ENCODE data around the gene LMO7.
"Not testable (repeated sequence)": the region's sequence is repeated elsewhere in the genome, so short reads cannot be mapped to it uniquely, and the experiment has no call there.

LMO7 gene

DNA sequence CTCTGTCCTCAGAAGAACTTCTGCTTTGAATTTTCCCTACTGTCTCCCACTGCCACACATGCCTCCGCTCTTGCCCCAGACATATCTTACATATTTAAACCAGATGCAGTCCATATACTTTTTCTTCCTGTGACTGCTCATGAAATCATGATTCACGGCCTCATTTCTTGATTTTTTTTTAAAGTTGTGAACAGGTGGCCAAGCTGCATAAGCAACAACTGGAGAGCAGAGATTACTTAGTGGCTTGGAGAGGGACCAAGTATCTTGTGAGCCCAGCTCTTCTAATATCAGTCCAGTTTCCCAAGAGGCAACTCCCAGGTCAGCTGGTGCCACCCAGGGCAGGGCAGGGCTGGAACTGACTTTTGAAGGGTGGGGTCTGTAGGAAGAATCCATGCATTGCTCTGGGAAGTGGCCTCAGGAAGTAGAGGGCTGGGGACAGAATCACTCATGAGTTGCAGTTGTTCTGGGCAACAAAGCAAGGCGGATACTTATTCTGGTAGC is 152.4 kb downstream of the LMO7 start:
- Histone ChIP-seq H3K4me1 (ENCODE audit: control insufficient read depth, insufficient read depth, low read length) (peaks cover 13% of the 10 kb centered on the region; the same call in 1 of the 2 replicates), H3K4me3 (ENCODE audit: low read depth, low read length) (no peak overlapping the region), H3K9ac (ENCODE audit: low read depth, low read length) (no peak overlapping the region), H3K27me3 (ENCODE audit: control insufficient read depth, insufficient read depth, low read length) (no peaks in the 10 kb centered on the region), H3K9me3 (ENCODE audit: control insufficient read depth, insufficient read depth, low read length) (no peaks in the 10 kb centered on the region), H3K27ac (ENCODE audit: low read depth, low read length) (no peak overlapping the region), H3K36me3 (ENCODE audit: control insufficient read depth, insufficient read depth, low read length) (no peaks in the 10 kb centered on the region)

DNA sequence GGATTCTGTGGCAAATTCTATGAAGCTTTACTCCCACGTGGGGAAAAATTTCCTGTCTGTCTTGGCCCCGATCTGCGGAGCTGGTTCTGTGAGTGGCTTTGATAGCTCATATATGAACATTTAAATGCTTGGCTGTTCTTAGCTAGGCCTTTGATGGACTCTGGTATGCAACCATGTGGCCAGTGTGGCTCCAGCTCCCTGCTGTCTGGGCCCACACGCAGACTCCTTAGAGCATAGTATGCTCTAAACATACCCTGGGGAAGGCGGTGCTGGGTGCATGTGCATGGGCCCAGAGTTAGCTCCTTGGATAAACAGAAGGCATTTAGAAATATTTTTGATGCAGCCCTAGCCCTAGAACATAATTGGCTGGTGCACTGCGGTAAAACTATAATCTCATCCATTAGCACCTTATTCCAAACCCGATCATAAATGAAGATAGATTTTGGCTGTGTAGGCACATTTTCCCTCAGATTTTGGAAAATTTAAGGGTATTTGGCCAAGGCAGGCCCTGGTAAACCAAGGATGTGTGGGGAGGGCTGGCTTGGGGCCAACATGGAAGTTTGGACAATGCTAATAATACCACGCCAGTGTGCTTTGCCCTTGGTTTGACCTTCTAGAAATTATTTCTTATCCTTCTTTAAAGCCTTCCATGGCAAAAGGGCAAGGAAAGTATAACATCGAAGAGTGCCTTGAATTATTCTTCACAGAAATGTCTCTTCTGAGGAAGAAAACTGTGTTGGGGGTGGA is 153.5 kb downstream of the LMO7 start:
- Histone ChIP-seq H3K27ac (ENCODE audit: low read depth, low read length) (no peak overlapping the region), H3K4me1 (ENCODE audit: control insufficient read depth, insufficient read depth, low read length) (peaks cover 13% of the 10 kb centered on the region; the same call in 1 of the 2 replicates), H3K9ac (ENCODE audit: low read depth, low read length) (no peak overlapping the region), H3K27me3 (ENCODE audit: control insufficient read depth, insufficient read depth, low read length) (no peaks in the 10 kb centered on the region), H3K36me3 (ENCODE audit: control insufficient read depth, insufficient read depth, low read length) (no peaks in the 10 kb centered on the region), H3K4me3 (ENCODE audit: low read depth, low read length) (no peak overlapping the region), H3K9me3 (ENCODE audit: control insufficient read depth, insufficient read depth, low read length) (no peaks in the 10 kb centered on the region)

DNA sequence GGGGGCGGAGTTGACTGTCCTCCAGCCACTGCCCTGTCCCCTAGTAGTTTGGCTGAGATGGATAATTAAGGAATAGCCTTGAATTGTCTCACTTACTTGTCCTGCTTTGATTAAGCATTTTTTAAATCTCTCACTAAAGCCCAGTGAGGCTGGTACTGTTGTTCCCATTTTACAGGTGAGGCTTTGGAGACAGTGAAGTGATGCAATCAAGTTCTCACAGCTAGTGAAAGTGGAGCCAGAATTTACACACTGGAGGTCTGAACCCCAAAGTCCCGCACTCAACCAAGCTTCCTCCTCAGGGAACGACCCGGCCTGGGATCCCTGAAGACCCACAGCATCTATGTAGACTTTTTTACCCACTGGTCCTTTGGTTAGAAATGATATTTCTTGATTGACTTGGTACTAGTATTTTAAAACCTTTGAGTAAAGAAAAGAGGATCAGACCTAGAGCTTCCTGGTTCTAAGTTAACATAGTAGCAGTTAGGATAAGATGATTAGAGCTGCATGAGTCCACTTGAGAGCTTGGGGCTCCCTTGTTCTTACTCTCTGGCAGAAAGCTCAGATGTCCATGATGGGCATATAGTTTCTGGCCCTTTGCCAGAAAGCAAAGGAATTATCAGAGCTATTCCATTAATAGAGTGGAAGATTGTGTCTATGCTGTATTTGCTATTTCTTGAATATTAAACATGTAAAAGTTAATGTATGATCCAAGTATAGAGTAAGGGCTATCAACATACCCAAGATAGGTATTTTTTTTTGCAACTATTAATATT is 154.3 kb downstream of the LMO7 start:
- H3K27me3 ChIP-seq (ENCODE audit: control insufficient read depth, insufficient read depth, low read length): no peaks in the 10 kb centered on the region
- H3K9me3 ChIP-seq (ENCODE audit: control insufficient read depth, insufficient read depth, low read length): no peaks in the 10 kb centered on the region
- H3K9ac ChIP-seq (ENCODE audit: low read depth, low read length): no peak overlapping the region
- H3K27ac ChIP-seq (ENCODE audit: low read depth, low read length): no peak overlapping the region
- H3K4me3 ChIP-seq (ENCODE audit: low read depth, low read length): no peak overlapping the region
- no peaks in the 10 kb centered on the region for H3K36me3 ChIP-seq (ENCODE audit: control insufficient read depth, insufficient read depth, low read length)
- H3K4me1 ChIP-seq (ENCODE audit: control insufficient read depth, insufficient read depth, low read length): peaks cover 13% of the 10 kb centered on the region; the same call in 1 of the 2 replicates

DNA sequence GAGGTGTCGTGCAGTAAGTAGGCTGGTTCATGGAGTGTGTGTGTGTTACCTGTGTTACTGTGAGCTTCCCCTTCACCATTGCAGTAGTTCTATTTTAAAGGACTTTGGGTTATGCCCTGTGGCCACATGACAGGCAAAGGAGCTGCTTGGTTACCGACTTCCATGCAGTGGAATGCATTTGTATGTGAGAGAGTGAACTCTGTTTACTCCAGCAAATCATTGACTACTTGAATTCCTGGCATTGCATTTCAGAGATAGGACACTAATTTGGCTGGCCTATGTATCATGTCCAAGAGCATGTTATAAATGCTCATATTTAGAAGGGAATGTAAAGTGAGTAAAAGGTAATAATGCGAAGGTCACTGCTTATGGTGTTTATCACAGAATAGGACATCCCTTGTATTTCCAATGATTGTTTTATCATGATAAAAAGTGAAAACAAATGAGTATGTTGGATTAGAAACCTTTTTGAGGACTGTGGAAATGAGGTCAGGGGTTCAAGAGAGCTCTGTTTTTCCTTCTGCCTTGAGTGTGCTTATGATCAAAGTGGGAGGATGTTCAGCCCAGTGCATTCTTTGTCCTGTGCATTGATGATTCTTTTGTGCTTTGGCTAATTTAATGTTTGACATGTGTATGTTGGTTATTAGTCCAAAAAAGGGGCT is 156.5 kb downstream of the LMO7 start:
- Histone ChIP-seq H3K27ac (ENCODE audit: low read depth, low read length) (peak overlapping the region; percentile 12), H3K4me1 (ENCODE audit: control insufficient read depth, insufficient read depth, low read length) (peaks cover 20% of the 10 kb centered on the region; the same call in 1 of the 2 replicates), H3K4me3 (ENCODE audit: low read depth, low read length) (no peak overlapping the region), H3K36me3 (ENCODE audit: control insufficient read depth, insufficient read depth, low read length) (no peaks in the 10 kb centered on the region), H3K9ac (ENCODE audit: low read depth, low read length) (no peak overlapping the region), H3K9me3 (ENCODE audit: control insufficient read depth, insufficient read depth, low read length) (no peaks in the 10 kb centered on the region), H3K27me3 (ENCODE audit: control insufficient read depth, insufficient read depth, low read length) (no peaks in the 10 kb centered on the region)

DNA sequence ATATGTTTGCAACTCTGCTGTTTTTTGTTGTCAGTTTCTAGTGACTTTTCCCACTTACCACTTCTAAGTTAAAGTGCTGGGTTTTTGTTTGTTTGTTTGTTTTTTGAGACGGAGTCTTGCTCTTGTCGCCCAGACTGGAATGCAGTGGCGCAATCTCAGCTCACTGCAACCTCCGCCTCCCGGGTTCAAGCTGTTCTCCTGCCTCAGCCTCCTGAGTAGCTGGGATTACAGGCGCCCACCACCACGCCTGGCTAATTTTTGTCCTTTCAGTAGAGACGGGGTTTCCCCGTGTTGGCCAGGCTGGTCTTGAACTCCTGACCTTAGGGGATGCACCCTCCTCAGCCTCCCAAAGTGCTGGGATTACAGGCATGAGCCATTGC is 157.0 kb downstream of the LMO7 start:
- H3K4me3 ChIP-seq (ENCODE audit: low read depth, low read length); H3K36me3 ChIP-seq (ENCODE audit: control insufficient read depth, insufficient read depth, low read length); H3K9me3 ChIP-seq (ENCODE audit: control insufficient read depth, insufficient read depth, low read length); H3K9ac ChIP-seq (ENCODE audit: low read depth, low read length); H3K27ac ChIP-seq (ENCODE audit: low read depth, low read length); H3K27me3 ChIP-seq (ENCODE audit: control insufficient read depth, insufficient read depth, low read length): not testable (repeated sequence)
- H3K4me1 ChIP-seq (ENCODE audit: control insufficient read depth, insufficient read depth, low read length): peaks cover 20% of the 10 kb centered on the region; the same call in 1 of the 2 replicates

DNA sequence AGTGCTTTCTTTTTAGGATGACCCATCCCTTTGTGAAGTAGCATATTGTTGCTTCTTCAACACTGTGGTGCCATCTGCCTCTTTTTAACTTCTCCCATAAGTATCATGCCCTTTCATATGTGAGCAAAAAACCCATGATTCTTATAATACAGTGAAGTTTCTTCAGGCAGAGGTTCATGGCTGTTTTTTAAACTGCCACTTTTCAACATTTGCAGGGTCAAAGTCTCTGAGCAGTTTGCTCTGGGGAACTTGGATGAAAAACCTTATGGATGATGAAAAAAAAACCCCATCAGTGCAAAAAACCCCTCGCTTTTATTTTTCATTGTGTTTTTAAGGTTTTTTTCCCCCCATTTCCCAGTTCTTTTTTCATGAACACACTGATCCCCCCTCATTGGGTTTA is 158.5 kb downstream of the LMO7 start:
- Histone ChIP-seq H3K27me3 (ENCODE audit: control insufficient read depth, insufficient read depth, low read length) (no peaks in the 10 kb centered on the region), H3K4me3 (ENCODE audit: low read depth, low read length) (no peak overlapping the region), H3K9me3 (ENCODE audit: control insufficient read depth, insufficient read depth, low read length) (no peaks in the 10 kb centered on the region), H3K4me1 (ENCODE audit: control insufficient read depth, insufficient read depth, low read length) (peaks cover 16% of the 10 kb centered on the region; the same call in 1 of the 2 replicates), H3K9ac (ENCODE audit: low read depth, low read length) (no peak overlapping the region), H3K27ac (ENCODE audit: low read depth, low read length) (no peak overlapping the region), H3K36me3 (ENCODE audit: control insufficient read depth, insufficient read depth, low read length) (no peaks in the 10 kb centered on the region)

DNA sequence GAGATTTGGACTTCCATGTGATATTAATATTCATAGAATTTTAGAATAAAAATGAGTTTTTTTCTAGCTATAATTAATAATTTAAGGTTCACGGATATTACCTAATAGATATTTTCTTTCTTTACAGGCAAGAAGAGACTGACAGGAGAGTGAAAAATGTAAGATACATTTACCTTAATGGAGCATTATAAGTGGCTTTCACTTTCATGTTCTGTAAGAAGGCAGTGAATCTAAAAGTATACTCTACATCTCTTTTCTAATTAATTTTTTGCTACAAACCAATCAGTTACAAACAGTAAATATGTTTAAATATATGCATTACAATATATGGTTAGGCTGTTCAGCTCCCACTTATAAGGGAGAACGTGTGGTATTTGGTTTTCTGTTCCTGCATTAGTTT is 159.1 kb downstream of the LMO7 start:
- Histone ChIP-seq H3K9me3 (ENCODE audit: control insufficient read depth, insufficient read depth, low read length) (no peaks in the 10 kb centered on the region), H3K27ac (ENCODE audit: low read depth, low read length) (no peak overlapping the region), H3K36me3 (ENCODE audit: control insufficient read depth, insufficient read depth, low read length) (no peaks in the 10 kb centered on the region), H3K27me3 (ENCODE audit: control insufficient read depth, insufficient read depth, low read length) (no peaks in the 10 kb centered on the region), H3K4me3 (ENCODE audit: low read depth, low read length) (no peak overlapping the region), H3K9ac (ENCODE audit: low read depth, low read length) (no peak overlapping the region), H3K4me1 (ENCODE audit: control insufficient read depth, insufficient read depth, low read length) (peaks cover 23% of the 10 kb centered on the region; the same call in 1 of the 2 replicates)

DNA sequence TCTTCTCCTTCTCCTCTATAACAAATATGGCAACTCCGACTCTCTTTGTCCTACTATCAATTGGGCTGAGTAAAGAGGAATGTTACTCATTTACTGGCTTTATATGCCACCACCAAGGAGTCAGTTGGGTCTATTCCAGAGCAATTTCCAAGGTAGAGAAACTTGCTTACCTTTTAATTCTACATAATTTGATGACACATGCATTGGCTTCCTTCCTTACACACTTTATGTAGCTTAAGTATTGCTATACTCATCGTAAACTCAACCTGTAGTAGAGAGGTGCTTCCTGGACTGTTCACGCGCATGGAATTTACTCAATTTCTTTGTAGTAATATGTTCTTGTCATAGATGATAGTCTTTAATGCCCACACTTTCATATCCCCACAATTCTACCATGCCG is 160.7 kb downstream of the LMO7 start:
- no peak overlapping the region for H3K27ac ChIP-seq (ENCODE audit: low read depth, low read length)
- H3K4me3 ChIP-seq (ENCODE audit: low read depth, low read length): no peak overlapping the region
- peaks cover 38% of the 10 kb centered on the region for H3K4me1 ChIP-seq (ENCODE audit: control insufficient read depth, insufficient read depth, low read length)
- H3K27me3 ChIP-seq (ENCODE audit: control insufficient read depth, insufficient read depth, low read length): no peaks in the 10 kb centered on the region
- H3K9me3 ChIP-seq (ENCODE audit: control insufficient read depth, insufficient read depth, low read length): no peaks in the 10 kb centered on the region
- no peaks in the 10 kb centered on the region for H3K36me3 ChIP-seq (ENCODE audit: control insufficient read depth, insufficient read depth, low read length)
- H3K9ac ChIP-seq (ENCODE audit: low read depth, low read length): no peak overlapping the region

DNA sequence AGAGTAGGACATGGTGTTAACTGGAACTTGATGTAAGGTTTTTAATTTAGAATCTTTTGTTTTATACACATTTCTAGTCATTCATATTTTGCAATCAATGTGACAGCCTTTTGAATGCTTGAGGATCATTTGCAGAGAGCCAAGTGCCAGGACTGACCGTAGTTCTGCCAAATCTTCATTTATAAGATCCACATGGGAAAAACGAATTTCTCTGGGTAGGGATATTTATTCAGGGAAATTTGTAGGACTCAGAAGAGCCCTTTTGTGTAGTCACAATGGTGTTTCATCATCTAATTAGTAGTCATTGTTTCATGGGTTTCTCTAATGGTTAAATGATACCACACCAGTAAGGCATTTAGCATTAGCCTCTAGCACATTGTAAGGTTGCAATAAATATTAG is 161.1 kb downstream of the LMO7 start:
- no peak overlapping the region for H3K27ac ChIP-seq (ENCODE audit: low read depth, low read length)
- no peak overlapping the region for H3K9ac ChIP-seq (ENCODE audit: low read depth, low read length)
- no peak overlapping the region for H3K4me3 ChIP-seq (ENCODE audit: low read depth, low read length)
- H3K36me3 ChIP-seq (ENCODE audit: control insufficient read depth, insufficient read depth, low read length): no peaks in the 10 kb centered on the region
- H3K9me3 ChIP-seq (ENCODE audit: control insufficient read depth, insufficient read depth, low read length): no peaks in the 10 kb centered on the region
- no peaks in the 10 kb centered on the region for H3K27me3 ChIP-seq (ENCODE audit: control insufficient read depth, insufficient read depth, low read length)
- peaks cover 41% of the 10 kb centered on the region for H3K4me1 ChIP-seq (ENCODE audit: control insufficient read depth, insufficient read depth, low read length)

DNA sequence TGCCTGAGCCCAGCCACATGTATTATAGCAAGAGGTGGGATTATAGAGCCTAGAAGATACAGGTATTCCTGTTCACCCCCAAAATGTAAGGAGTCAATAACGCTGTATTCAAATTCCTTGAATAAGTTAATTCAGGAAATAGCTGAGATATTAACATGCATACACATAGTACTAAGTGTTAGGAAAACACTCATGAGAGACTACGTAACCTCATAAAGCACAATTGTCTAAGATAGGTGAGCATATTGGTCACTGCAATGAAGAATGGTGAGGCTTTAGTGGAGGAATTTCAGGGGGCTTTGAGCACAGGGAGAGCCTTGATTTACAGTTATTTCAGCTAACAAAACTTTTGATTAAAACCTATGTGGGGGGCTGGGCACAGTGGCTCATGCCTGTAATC is 161.6 kb downstream of the LMO7 start:
- Histone ChIP-seq H3K9ac (ENCODE audit: low read depth, low read length) (no peak overlapping the region), H3K9me3 (ENCODE audit: control insufficient read depth, insufficient read depth, low read length) (no peaks in the 10 kb centered on the region), H3K4me1 (ENCODE audit: control insufficient read depth, insufficient read depth, low read length) (peaks cover 41% of the 10 kb centered on the region), H3K36me3 (ENCODE audit: control insufficient read depth, insufficient read depth, low read length) (no peaks in the 10 kb centered on the region), H3K27ac (ENCODE audit: low read depth, low read length) (no peak overlapping the region), H3K27me3 (ENCODE audit: control insufficient read depth, insufficient read depth, low read length) (no peaks in the 10 kb centered on the region), H3K4me3 (ENCODE audit: low read depth, low read length) (no peak overlapping the region)

All from HUES48 (cell line).